GM19452 (cell line): ENCODE results near the gene THBS3.
A peak's percentile ranks its signal among the peaks of the same experiment; 100 is the strongest.
"Not testable (repeated sequence)": the region's sequence is repeated elsewhere in the genome, so short reads cannot be mapped to it uniquely, and the experiment has no call there.

ENCODE experiments used
- ATAC-seq: cut with Tn5 transposase; IDR thresholded peaks from one replicate; pipeline ENCODE4 v1.9.1; 2021; ENCODE audit not compliant: unreplicated experiment

Gene THBS3

GRCh38 chr1:155175281-155175926, 32.3 kb downstream of the THBS3 start:
- no peak for ATAC-seq

- ATAC-seq: no peak
Measured at GRCh38 chr1:155174324-155175280, 33.1 kb downstream of the THBS3 start.

- ATAC-seq: no peak
Measured at GRCh38 chr1:155173478-155174323, 34.0 kb downstream of the THBS3 start, which contains the start of gene TRIM46. TRIM46 (plus strand) TSS chr1:155173849; CDS start chr1:155173967, 118 bp downstream.

- ATAC-seq: peak; percentile 71
Measured at GRCh38 chr1:155172732-155173477, 34.8 kb downstream of the THBS3 start, which contains the start of gene KRTCAP2. KRTCAP2 (minus strand) TSS chr1:155173304; CDS start chr1:155173224, 80 bp downstream.

- ATAC-seq: no peak
Measured at GRCh38 chr1:155171836-155172731, 35.6 kb downstream of the THBS3 start.

- no peak for ATAC-seq
Measured at GRCh38 chr1:155170806-155171205, 36.9 kb downstream of the THBS3 start.

GRCh38 chr1:155170101-155170785, 37.5 kb downstream of the THBS3 start:
- ATAC-seq: no peak

- ATAC-seq: no peak
Measured at GRCh38 chr1:155169541-155169940, 38.2 kb downstream of the THBS3 start.

GRCh38 chr1:155168456-155169210, 39.1 kb downstream of the THBS3 start:
- no peak for ATAC-seq

- not testable (repeated sequence) for ATAC-seq
Measured at GRCh38 chr1:155168105-155168445, 39.6 kb downstream of the THBS3 start.

- no peak for ATAC-seq
Measured at GRCh38 chr1:155167166-155168104, 40.3 kb downstream of the THBS3 start.

- ATAC-seq: no peak
Measured at GRCh38 chr1:155166471-155167165, 41.1 kb downstream of the THBS3 start.

GRCh38 chr1:155166051-155166470, 41.6 kb downstream of the THBS3 start:
- no peak for ATAC-seq

- not testable (repeated sequence) for ATAC-seq
Measured at GRCh38 chr1:155164625-155165024, 43.1 kb downstream of the THBS3 start.

- ATAC-seq: not testable (repeated sequence)
Measured at GRCh38 chr1:155163785-155164184, 43.9 kb downstream of the THBS3 start.

GRCh38 chr1:155162631-155163030, 45.1 kb downstream of the THBS3 start:
- ATAC-seq: not testable (repeated sequence)
